HG03196 (cell line): ENCODE measurements around the gene DENND6B.

Source experiments
- ATAC-seq: cut with Tn5 transposase; IDR thresholded peaks from one replicate; pipeline ENCODE4 v1.9.1; 2021; ENCODE audit not compliant: unreplicated experiment

Gene DENND6B

GRCh38 chr22:50260801-50261614 lies 65.8 kb downstream of the DENND6B start:
- no peak for ATAC-seq

- ATAC-seq, result no peak
These were observed 66.4 kb downstream of the DENND6B start for GRCh38 chr22:50260434-50260800.

DNA sequence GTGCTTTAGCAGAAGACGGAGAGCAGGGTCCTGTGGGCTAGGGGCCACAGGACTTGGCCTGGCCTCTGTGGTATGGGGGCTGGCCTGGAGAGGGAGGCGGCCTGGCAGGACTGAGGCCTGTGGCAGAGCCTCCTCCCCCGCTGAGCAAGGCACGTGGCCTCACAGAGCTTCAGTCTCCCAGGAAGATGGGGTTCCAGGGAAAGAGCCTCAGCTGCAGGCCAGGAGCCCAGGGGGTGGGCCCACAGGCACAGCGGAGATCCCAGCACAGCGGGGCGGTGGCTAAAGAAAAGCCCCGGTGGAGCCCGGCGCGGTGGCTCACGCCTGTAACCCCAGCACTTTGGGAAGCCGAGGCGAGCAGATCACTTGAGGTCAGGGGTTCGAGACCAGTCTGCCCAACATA lies 67.5 kb downstream of the DENND6B start:
- ATAC-seq, result no peak
